ES-I3 (cell line): ENCODE results near the gene ZNF592.

ENCODE experiments used
- H3K36me3 ChIP-seq: 2 replicates; pipeline ENCODE4 v1.6.1; 2013; ENCODE audit warnings: mild to moderate bottlenecking, low read length, control low read depth, moderate library complexity; ENCODE audit not compliant: insufficient read depth
- H3K4me1 ChIP-seq: 2 replicates; pipeline ENCODE4 v1.6.1; 2013; ENCODE audit warnings: mild to moderate bottlenecking, control low read depth, low read length; ENCODE audit not compliant: insufficient read depth
- H3K9ac ChIP-seq: 2 replicates; pipeline ENCODE4 v1.6.1; 2013; ENCODE audit warnings: low read depth, mild to moderate bottlenecking, low read length, moderate library complexity
- H3K9me3 ChIP-seq: 2 replicates; pipeline ENCODE4 v1.6.1; 2013; ENCODE audit warnings: mild to moderate bottlenecking, low read length, moderate library complexity; ENCODE audit not compliant: control insufficient read depth, insufficient read depth

The ZNF592 gene

DNA sequence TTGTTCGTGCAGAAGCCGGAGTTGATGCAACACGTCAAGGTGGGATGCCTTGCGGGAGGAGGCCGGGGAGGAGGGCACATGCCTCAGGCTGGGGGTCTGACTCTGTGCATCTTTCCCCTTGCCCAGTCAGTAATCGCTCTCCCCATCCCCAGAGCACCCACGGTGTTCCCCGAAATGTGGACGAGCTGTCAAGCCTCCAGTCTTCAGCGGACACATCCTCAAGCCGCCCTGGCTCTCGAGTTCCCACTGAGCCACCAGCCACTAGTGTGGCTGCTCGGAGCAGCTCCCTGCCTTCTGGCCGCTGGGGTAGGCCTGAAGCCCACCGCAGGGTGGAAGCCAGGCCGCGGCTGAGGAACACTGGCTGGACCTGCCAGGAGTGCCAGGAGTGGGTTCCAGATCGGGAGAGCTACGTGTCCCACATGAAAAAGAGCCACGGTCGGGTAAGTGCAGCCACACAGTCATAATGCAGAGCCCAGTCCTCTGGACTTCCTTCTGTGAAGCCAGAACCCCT is 50.1 kb downstream of the ZNF592 start:
- no peak overlapping the region for H3K9ac ChIP-seq
- H3K9me3 ChIP-seq, result no peaks in the 10 kb centered on the region
- no peaks in the 10 kb centered on the region for H3K4me1 ChIP-seq
- peaks cover 16% of the 10 kb centered on the region; the same call in 1 of the 2 replicates for H3K36me3 ChIP-seq

DNA sequence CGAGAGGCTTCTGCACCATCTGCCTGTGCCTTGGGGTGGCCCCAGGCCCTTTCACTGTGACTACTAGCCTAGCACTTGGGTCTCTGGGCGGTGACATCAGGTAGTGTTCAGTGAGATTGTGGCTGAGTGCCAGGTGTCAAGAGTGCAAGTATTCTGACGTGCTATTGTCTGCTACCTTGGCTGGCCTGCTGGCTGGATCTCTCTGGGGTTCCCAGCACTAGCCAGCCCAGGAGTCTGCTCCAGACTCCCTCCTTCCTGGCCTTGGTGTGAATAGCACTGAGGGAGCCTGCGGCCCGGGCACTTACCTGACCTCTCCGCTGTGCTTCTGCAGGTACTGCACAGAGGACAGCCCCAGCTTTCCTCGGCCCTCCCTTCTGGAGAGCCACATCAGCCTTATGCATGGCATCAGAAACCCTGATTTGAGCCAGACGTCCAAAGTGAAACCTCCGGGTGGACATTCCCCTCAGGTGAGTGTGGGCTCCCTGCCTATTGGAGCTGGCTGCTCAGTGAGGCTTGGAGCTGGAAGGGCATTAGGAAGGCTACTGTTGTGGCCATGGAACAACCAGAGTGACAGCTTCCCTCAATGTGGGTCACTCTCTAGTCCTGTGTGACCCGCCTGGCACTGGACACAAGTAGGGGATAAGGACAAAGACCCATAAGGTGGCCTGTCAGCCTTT is 51.3 kb downstream of the ZNF592 start:
- peaks cover 16% of the 10 kb centered on the region; the same call in 1 of the 2 replicates for H3K36me3 ChIP-seq
- no peaks in the 10 kb centered on the region for H3K4me1 ChIP-seq
- H3K9me3 ChIP-seq, result no peaks in the 10 kb centered on the region
- no peak overlapping the region for H3K9ac ChIP-seq

DNA sequence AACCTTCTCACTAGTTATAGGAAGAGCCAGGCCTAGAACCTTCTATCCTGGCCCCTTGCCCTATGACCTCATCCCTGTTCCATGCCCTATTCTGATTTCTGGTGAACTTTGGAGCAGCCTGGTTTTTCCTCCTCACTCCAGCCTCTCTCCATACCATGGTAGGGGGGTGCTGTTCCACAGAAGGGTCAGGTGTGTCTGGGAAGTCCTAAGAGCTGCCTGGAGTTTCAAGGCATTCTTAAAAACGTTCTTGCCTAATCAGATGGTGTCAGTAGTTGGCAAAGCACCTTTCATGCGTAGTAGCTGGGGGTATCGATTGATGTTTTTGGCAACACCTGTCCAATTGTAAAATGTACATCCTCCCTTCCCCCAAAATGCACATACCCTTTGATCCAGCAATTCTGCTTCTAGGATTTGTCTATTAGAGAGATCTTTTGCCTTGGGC is 52.0 kb downstream of the ZNF592 start:
- Histone ChIP-seq H3K9ac (no peak overlapping the region), H3K36me3 (peaks cover 16% of the 10 kb centered on the region; the same call in 1 of the 2 replicates), H3K9me3 (no peaks in the 10 kb centered on the region), H3K4me1 (no peaks in the 10 kb centered on the region)

DNA sequence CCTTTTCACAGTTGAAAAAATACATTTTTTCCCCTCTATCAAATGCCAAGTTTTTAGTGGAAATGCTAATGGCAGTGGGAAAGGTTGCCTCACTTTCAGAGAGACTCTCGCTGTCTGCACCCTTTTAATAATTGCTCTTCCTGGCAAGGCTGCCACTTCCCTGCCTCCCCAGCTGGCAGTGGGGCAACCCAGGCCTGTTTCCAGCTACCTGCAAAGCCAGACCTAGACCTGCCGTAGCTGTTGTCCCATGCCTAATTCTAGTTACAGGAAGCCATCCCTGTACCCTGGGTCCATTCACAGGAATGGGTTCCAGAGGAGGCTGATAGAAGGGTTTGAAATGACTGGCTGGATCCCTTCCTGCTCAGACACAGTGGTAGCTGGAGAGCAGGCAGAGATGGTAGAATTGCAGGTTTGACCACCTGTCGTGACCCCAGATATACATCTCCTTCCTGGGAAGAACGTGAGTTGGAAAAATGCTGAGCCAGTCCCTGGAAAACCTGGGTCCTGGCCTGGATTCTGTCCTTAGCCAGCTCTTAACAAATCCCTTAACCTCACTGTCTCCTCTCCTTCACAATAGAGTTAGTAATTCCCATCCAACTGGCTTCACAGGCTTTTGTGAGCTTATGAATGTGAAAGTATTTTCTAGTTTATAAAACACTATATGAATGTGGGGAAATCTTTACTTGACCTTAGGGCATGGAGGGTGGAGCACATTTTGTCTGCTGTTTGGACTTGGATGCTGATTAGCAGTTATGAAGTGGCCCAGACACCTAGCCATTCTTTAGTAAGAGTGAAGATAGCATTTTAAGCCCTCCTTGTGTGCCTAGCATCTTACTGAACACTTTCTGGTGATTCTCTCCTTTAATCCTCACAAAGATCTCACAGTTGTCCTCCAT is 55.9 kb downstream of the ZNF592 start:
- Histone ChIP-seq H3K4me1 (no peaks in the 10 kb centered on the region), H3K9me3 (no peaks in the 10 kb centered on the region), H3K9ac (no peak overlapping the region), H3K36me3 (peaks cover 11% of the 10 kb centered on the region; the same call in 1 of the 2 replicates)

GRCh38 chr15:84805221-84805620 is 56.8 kb downstream of the ZNF592 start:
- H3K4me1 ChIP-seq, result no peaks in the 10 kb centered on the region
- no peaks in the 10 kb centered on the region for H3K9me3 ChIP-seq
- H3K36me3 ChIP-seq, result peaks cover 7% of the 10 kb centered on the region; the same call in 1 of the 2 replicates
- H3K9ac ChIP-seq, result no peak overlapping the region

DNA sequence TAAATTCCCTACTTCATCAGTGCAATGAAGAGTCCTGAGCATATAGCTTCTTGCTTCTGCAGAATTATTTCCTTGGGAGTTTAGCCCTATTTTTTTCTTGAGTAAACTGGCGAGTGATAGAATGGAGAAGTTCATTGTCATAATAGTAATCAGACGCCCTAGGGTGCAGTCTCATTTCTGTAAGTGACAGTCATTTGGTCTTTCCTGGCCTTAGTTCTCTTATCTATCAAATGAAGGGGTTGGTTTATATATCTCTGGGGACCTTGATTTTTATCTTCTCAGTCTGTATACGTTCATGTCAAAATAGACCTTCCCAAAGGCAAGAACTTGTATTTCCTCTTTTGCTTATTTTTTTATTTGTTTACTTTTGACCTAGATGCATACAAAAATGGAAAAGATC is 58.8 kb downstream of the ZNF592 start:
- Histone ChIP-seq H3K4me1 (no peaks in the 10 kb centered on the region), H3K9me3 (no peaks in the 10 kb centered on the region), H3K9ac (no peak overlapping the region), H3K36me3 (peaks cover 3% of the 10 kb centered on the region; the same call in 1 of the 2 replicates)

GRCh38 chr15:84810073-84810840 is 61.9 kb downstream of the ZNF592 start:
- Histone ChIP-seq H3K9ac (no peak overlapping the region), H3K9me3 (no peaks in the 10 kb centered on the region), H3K4me1 (no peaks in the 10 kb centered on the region), H3K36me3 (no peaks in the 10 kb centered on the region; the same call in 1 of the 2 replicates)

GRCh38 chr15:84811151-84811550 is 62.8 kb downstream of the ZNF592 start:
- no peak overlapping the region for H3K9ac ChIP-seq
- H3K4me1 ChIP-seq, result no peaks in the 10 kb centered on the region
- H3K36me3 ChIP-seq, result no peaks in the 10 kb centered on the region; the same call in 1 of the 2 replicates
- H3K9me3 ChIP-seq, result no peaks in the 10 kb centered on the region

DNA sequence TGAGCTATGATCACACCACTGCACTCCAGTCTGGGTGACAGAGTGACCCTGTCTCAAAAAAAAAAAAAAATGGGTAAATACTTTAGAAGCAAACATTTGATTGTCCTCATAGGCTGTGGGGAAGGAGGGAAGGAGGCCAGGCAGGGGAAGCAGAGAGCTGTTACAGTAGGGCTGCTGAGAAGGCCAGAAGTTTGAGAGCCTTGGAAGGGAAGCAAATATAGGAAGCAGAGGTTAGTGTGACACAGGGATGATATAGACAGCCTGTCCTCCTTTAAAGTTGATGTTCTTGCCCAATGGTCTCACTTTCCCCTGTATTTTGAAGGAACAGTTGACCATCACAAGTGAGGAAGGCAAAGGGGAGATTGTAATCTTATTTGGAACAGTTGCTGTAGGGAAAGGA is 63.4 kb downstream of the ZNF592 start:
- H3K36me3 ChIP-seq, result no peaks in the 10 kb centered on the region; the same call in 1 of the 2 replicates
- H3K9ac ChIP-seq, result no peak overlapping the region
- H3K9me3 ChIP-seq, result no peaks in the 10 kb centered on the region
- H3K4me1 ChIP-seq, result no peaks in the 10 kb centered on the region

- no peaks in the 10 kb centered on the region for H3K9me3 ChIP-seq
- H3K9ac ChIP-seq, result no peak overlapping the region
- H3K4me1 ChIP-seq, result no peaks in the 10 kb centered on the region; the same call in 1 of the 2 replicates
- no peaks in the 10 kb centered on the region; the same call in 1 of the 2 replicates for H3K36me3 ChIP-seq
These were observed 64.5 kb downstream of the ZNF592 start for GRCh38 chr15:84812842-84813241.

DNA sequence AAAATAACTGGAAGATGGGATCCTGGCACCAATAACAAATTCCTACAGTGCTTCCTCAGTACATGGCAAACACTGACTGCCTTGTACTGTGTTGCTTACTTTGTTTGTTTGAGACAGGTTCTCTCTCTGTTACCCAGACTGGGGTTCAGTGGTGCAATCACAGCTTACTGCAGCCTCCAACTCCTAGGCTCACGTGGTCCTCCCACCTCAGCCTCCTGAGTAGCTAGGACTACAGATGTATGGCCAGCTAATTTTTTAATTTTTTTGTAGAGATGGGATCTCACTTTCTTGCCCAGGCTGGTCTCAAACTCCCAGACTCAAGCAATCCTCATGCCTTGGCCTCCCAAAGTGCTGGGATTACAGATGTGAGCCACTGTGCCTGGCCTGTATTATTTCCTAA is 65.0 kb downstream of the ZNF592 start:
- Histone ChIP-seq H3K36me3 (no peaks in the 10 kb centered on the region; the same call in 1 of the 2 replicates), H3K9ac (no peak overlapping the region), H3K4me1 (peaks cover 5% of the 10 kb centered on the region), H3K9me3 (no peaks in the 10 kb centered on the region)

- no peaks in the 10 kb centered on the region for H3K9me3 ChIP-seq
- no peaks in the 10 kb centered on the region; the same call in 1 of the 2 replicates for H3K36me3 ChIP-seq
- no peak overlapping the region for H3K9ac ChIP-seq
- peaks cover 10% of the 10 kb centered on the region for H3K4me1 ChIP-seq
These were observed 65.5 kb downstream of the ZNF592 start for GRCh38 chr15:84813931-84814330.

- Histone ChIP-seq H3K9me3 (no peaks in the 10 kb centered on the region), H3K36me3 (no peaks in the 10 kb centered on the region; the same call in 1 of the 2 replicates), H3K4me1 (peaks cover 17% of the 10 kb centered on the region), H3K9ac (no peak overlapping the region)
These were observed 66.5 kb downstream of the ZNF592 start for GRCh38 chr15:84814916-84815315.
